HepG2 (cell line): ENCODE data around the gene ZFP36L2. TPM values are rescaled to one million over a fixed set of nuclear protein-coding genes. Genes with fewer than 3 reads are reported as not detected.

ENCODE experiments used
- AGO1 ChIP-seq: fragments of 200-400 bp; formaldehyde crosslinking; IDR thresholded peaks from 2 replicates; pipeline ENCODE4 v1.6.1; 2017; ENCODE audit warnings: mild to moderate bottlenecking, low read depth, low read length, moderate library complexity; ENCODE audit not compliant: poor library complexity, severe bottlenecking
- CEBPZ ChIP-seq: IDR thresholded peaks from 2 replicates; pipeline ENCODE4 v1.6.1; 2012; ENCODE audit warnings: low read length, improper control_type of control experiment
- ELF4 ChIP-seq: sonication (generic); formaldehyde crosslinking; IDR thresholded peaks from 2 replicates; pipeline ENCODE4 v1.5.0; 2020; ENCODE audit warnings: missing genetic modification reagents, mild to moderate bottlenecking, moderate library complexity, borderline replicate concordance
- MIXL1 ChIP-seq: IDR thresholded peaks from 2 replicates; pipeline ENCODE4 v1.6.1; 2016
- MXD3 ChIP-seq: IDR thresholded peaks from 2 replicates; pipeline ENCODE4 v1.6.1; 2016; ENCODE audit warnings: mild to moderate bottlenecking, missing biosample characterization, missing genetic modification reagents
- NFIB ChIP-seq: sonication (generic); formaldehyde crosslinking; IDR thresholded peaks from 2 replicates; pipeline ENCODE4 v1.9.0; 2021; ENCODE audit warnings: missing genetic modification reagents, mild to moderate bottlenecking, borderline replicate concordance
- PCBP2 ChIP-seq: fragments of 200-400 bp; formaldehyde crosslinking; optimal IDR thresholded peaks from 2 replicates; pipeline ENCODE3; 2018; ENCODE audit warnings: low read length, low read depth; ENCODE audit not compliant: poor library complexity, severe bottlenecking
- POLR2AphosphoS2 ChIP-seq: IDR thresholded peaks from 2 replicates; pipeline ENCODE4 v1.6.1; 2011; ENCODE audit warnings: low read depth, low read length, improper control_type of control experiment
- RAD51 ChIP-seq: fragments of 450-650 bp; IDR thresholded peaks from 2 replicates; pipeline ENCODE4 v1.6.1; 2016; ENCODE audit warnings: borderline replicate concordance
- TBX3 ChIP-seq: fragments of 450-650 bp; IDR thresholded peaks from 2 replicates; pipeline ENCODE4 v1.6.1; 2017; ENCODE audit warnings: antibody characterized with exemption, mild to moderate bottlenecking, inconsistent platforms, borderline replicate concordance
- ZKSCAN1 ChIP-seq: fragments of 150-350 bp; IDR thresholded peaks from 2 replicates; pipeline ENCODE4 v1.6.1; 2014; ENCODE audit warnings: low read length
- ZMAT5 ChIP-seq: sonication (generic); formaldehyde crosslinking; IDR thresholded peaks from 2 replicates; pipeline ENCODE4 v1.5.0; 2020; ENCODE audit warnings: mild to moderate bottlenecking, low read depth, missing genetic modification reagents, borderline replicate concordance
- ZNF180 ChIP-seq: sonication (generic); formaldehyde crosslinking; IDR thresholded peaks from 2 replicates; pipeline ENCODE4 v1.4.0; 2020; ENCODE audit warnings: low read depth, missing genetic modification reagents, borderline replicate concordance
- ZNF205 ChIP-seq: IDR thresholded peaks from 2 replicates; pipeline ENCODE4 v1.6.1; 2018; ENCODE audit warnings: missing biosample characterization, missing genetic modification reagents
- ZNF263 ChIP-seq: sonication (generic); formaldehyde crosslinking; IDR thresholded peaks from 2 replicates; pipeline ENCODE4 v1.4.0; 2020; ENCODE audit warnings: missing genetic modification reagents
- ZNF281 ChIP-seq: sonication (generic); formaldehyde crosslinking; IDR thresholded peaks from 2 replicates; pipeline ENCODE4 v1.4.0; 2020; ENCODE audit warnings: missing genetic modification reagents, borderline replicate concordance
- ZNF3 ChIP-seq: IDR thresholded peaks from 2 replicates; pipeline ENCODE4 v1.7.0; 2017; ENCODE audit warnings: inconsistent platforms
- ZNF567 ChIP-seq: sonication (generic); formaldehyde crosslinking; IDR thresholded peaks from 2 replicates; pipeline ENCODE4 v1.8.1; 2023; ENCODE audit warnings: mild to moderate bottlenecking, missing genetic modification reagents, borderline replicate concordance
- ZNF577 ChIP-seq: sonication (generic); formaldehyde crosslinking; IDR thresholded peaks from 2 replicates; pipeline ENCODE4 v1.4.0; 2020; ENCODE audit warnings: mild to moderate bottlenecking, low read depth, missing genetic modification reagents, borderline replicate concordance
- ZNF607 ChIP-seq: sonication (generic); formaldehyde crosslinking; IDR thresholded peaks from 2 replicates; pipeline ENCODE4 v1.5.1; 2020; ENCODE audit warnings: missing genetic modification reagents, mild to moderate bottlenecking, borderline replicate concordance
- ZNF7 ChIP-seq: IDR thresholded peaks from 2 replicates; pipeline ENCODE4 v1.6.1; 2016; ENCODE audit warnings: missing biosample characterization, missing genetic modification reagents
- ZNF883 ChIP-seq: sonication (generic); formaldehyde crosslinking; IDR thresholded peaks from 2 replicates; pipeline ENCODE4 v1.5.1; 2020; ENCODE audit warnings: mild to moderate bottlenecking, missing genetic modification reagents; ENCODE audit errors: not compliant biosample characterization
- polyA plus RNA-seq, 8 experiments: library from polyadenylated mRNA; depleted of rRNA in 3 of 8; stranded (reverse) in 7 of 8; unstranded in 1 of 8; fragments of >200 nt; fragmentation: Illumina TruSeq in 4 of 8; extraction: Trizol in 4 of 8; gene quantifications; 2 replicates each; pipeline versions ENCODE4 v1.2.1 to v1.2.3, GENCODE V29; 2011 to 2016; ENCODE audit warnings: low read depth in 4 of 8, missing spikeins in 1 of 8, mixed read lengths in 1 of 8; ENCODE audit not compliant: insufficient read depth in 1 of 8
- total RNA-seq, 5 experiments: library from RNA; depleted of rRNA; stranded (reverse); fragments of >200 nt; fragmentation: Illumina TruSeq; extraction: Trizol; gene quantifications; 2 replicates each; pipeline ENCODE4 v1.2.3, GENCODE V29; 2016; ENCODE audit warnings: low read depth in 1 of 5

Gene ZFP36L2
- total and polyA plus RNA-seq, 2 of the 13 experiments (the other 11 are each of a cell fraction or from before 2014, with no cell fraction given), result 11.2 to 21.8 TPM

- TF ChIP-seq ZNF577 (CRISPR knock-in tag), result 0 out of 2 replicates have a peak, but pooled peaks have one; percentile 74
- TF ChIP-seq AGO1, result no peak
- TF ChIP-seq ZNF3 (CRISPR knock-in tag), result no peak
- TF ChIP-seq MIXL1, result no peak
- no peak for TF ChIP-seq POLR2AphosphoS2
- no peak; the same call in 1 of the 2 replicates for TF ChIP-seq TBX3
- no peak for TF ChIP-seq ZMAT5 (CRISPR knock-in tag)
- 0 out of 2 replicates have a peak, but pooled peaks have one; percentile 78 for TF ChIP-seq ZNF205 (CRISPR knock-in tag)
- peak; percentile 80 for TF ChIP-seq ZNF607 (CRISPR knock-in tag)
- TF ChIP-seq MXD3, result peak; percentile 44; the same call in 1 of the 2 replicates
- TF ChIP-seq PCBP2, result no peak
- TF ChIP-seq NFIB (CRISPR knock-in tag), result 0 out of 2 replicates have a peak, but pooled peaks have one; percentile 57
- TF ChIP-seq ZNF883, result peak; percentile 73
- no peak for TF ChIP-seq ZNF7 (CRISPR knock-in tag)
- TF ChIP-seq ELF4 (CRISPR knock-in tag), result no peak
- no peak for TF ChIP-seq RAD51
- TF ChIP-seq ZKSCAN1, result no peak
- TF ChIP-seq CEBPZ, result no peak
- peak; percentile 55; the same call in 1 of the 2 replicates for TF ChIP-seq ZNF281 (CRISPR knock-in tag)
- peak; percentile 64 for TF ChIP-seq ZNF263 (CRISPR knock-in tag)
- no peak for TF ChIP-seq ZNF180 (CRISPR knock-in tag)
- 0 out of 2 replicates have a peak, but pooled peaks have one; percentile 1 for TF ChIP-seq ZNF567 (CRISPR knock-in tag)
Measured at GRCh38 chr2:43210467-43211303, 15.7 kb downstream of the ZFP36L2 start (continued).
